ENCODE data around the gene BROX.
"Not testable (repeated sequence)": the region's sequence is repeated elsewhere in the genome, so short reads cannot be mapped to it uniquely, and the experiment has no call there.

BROX gene, protein sequence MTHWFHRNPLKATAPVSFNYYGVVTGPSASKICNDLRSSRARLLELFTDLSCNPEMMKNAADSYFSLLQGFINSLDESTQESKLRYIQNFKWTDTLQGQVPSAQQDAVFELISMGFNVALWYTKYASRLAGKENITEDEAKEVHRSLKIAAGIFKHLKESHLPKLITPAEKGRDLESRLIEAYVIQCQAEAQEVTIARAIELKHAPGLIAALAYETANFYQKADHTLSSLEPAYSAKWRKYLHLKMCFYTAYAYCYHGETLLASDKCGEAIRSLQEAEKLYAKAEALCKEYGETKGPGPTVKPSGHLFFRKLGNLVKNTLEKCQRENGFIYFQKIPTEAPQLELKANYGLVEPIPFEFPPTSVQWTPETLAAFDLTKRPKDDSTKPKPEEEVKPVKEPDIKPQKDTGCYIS

DNA sequence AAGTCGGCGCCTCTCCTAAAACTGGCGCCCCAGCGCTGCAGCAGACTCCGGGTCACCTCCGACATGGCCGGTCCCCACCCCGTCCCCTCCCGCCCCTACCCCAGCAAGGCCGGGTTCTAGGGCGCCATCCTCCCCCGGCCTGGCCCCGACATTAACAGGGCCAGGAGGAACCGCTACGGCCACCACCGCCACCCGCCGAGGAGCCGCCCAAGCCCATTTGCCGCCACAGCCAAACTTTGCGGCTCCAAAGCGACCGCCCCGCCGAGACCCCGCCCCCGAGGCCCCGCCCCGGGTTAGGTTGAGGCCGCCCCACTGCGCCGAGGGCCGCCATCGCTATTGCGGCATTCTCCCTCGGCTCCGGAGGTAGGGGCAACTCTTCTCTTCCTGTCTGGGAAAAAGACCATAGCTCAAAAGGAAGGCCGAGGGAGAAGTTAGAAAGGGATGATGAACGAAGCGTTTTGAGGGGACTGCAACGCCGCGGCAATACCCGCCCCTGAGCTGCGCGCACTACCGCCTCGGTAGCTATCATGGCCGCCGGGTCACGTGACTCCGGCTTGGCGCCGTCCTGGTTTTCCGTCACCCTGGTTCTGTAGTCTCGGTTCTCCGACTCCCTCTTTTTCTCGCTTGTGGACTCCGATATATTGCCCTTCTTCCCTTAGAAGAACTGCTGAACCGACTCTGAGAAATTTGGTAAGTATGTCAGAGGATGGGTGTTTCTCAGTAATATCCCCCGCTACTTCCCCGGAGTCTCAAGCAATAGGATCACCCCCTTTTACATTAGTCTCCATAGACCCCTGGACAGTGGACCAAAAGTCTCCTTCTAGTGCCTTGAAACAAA lies at the start of gene BROX, which contains the start of gene AIDA:
TSS of gene BROX (plus strand) at position 312 of the 838 bp plus-strand sequence. CDS start 3,136 bp downstream, outside the sequence.
TSS of gene AIDA (minus strand) at position 239 of the 838 bp plus-strand sequence. CDS start at position 65, 174 bp downstream.
- peak; percentile 91 to 94 (median 94) for DNase-seq

DNA sequence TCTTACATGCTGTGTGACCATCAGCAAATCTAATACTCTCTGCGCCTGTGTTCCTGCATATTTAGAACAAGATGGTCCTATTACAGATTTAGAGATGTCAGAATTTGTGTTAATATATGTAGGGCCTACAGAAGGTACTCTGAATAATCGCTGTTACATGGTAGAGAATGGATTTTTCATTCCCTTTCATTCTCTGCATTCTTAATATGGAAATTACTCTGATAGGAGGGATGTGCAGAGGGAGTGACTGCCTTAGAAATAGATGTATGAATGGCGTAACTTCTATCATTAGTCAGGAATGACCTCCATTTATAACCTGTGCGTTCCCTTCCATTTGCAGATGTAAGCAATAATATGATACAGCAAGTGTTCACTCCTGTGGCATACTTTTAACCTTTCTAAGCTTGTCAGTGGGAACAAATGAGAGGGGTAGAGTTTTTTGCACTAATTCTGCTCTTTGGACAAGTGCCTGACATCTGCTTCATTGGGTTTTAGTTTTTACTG lies 48.9 kb upstream of the BROX start:
- DNase-seq = no peak

DNA sequence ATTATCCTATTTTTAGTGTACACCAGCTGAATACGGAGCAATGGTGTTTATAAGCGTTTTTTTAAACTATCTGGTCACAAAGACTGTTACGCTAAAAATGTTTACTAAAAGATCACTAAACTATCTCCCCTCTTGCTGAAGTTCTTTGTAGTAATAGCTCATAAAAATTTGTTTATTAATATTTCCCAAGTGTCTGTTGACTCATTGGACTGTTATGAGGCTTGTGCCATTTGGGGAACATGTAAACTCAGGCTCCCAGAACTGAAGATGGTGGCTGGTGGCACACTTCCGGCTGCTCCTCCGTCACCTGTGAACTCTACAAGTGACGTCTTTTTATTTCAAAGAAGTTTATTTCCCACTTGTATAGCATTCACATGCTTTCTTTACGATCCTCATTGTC lies 46.4 kb upstream of the BROX start:
- DNase-seq = no peak

DNA sequence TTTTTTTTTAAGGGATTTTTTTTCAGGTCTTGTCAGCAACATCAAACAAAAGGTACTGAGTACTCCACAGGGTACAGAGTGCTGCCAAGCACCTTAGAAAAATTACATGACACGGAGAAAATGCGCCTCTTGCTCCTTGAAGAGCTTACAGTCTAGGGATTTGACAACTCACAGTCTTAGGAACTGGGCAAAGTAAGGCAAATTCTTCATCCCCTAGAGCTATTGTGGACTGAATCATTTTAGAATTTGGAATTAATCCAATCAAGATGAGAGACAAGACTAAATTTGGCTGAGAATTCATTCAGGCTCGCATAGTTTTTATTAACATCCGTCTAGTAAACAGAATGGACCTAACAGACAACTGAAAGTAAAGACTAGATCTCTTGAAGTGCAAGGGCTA lies 44.2 kb upstream of the BROX start:
- not testable (repeated sequence) for DNase-seq

DNA sequence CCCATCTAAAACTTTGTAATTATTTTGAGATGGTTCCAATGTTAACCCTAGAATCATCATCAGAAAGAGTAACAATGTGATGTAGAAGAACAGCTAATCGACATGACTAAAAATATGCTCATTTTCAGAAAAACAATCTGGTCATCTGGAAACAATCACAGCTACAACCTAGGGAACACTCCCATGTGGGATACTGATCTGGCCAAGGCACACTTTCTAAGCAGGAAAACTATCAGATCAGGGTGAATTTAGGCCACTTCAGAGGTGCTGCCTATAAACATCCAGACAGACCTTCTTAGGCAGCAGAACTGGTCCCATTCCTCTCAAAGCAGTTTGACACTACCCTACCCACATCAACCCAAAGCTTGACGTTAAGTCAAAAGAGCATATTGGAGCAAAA lies 43.3 kb upstream of the BROX start:
- DNase-seq = not testable (repeated sequence)

DNA sequence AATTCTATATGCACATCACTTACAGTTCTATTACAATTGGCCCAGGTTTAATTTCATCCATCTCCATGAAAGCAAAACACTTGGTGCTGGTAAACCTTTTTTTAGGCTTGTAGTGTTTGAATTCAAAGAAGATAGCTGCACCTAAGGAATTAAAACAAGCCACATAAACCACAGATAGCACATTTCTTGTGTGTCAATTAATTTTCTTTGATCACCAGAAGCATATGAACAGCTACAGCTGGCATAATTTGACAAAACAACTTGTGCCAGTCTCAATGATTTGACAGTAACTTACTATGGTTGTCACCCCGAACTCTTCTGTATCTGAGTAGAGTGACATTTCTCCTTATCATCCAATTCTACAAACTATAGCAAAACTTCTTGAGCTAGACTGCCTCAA lies 42.3 kb upstream of the BROX start:
- no peak for DNase-seq

DNA sequence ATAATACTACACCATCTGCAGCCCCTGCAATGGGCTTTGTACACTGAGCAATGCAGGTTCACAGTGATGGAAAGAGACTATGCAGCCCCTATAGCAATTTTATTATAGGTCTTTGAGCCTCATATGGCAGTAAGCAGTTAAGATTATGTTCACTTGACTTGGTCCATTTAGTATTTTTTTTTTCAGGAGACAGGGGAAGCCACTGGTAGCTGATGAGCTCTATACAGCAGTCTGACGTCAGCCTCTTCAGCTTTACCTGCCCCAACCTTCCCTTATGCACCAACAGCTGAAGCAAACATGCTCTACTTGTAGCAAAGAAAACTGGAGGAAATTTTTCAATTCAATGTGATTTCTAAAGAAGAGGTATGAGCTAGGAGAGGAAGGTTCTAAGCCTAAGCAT lies 32.3 kb upstream of the BROX start:
- no peak for DNase-seq

DNA sequence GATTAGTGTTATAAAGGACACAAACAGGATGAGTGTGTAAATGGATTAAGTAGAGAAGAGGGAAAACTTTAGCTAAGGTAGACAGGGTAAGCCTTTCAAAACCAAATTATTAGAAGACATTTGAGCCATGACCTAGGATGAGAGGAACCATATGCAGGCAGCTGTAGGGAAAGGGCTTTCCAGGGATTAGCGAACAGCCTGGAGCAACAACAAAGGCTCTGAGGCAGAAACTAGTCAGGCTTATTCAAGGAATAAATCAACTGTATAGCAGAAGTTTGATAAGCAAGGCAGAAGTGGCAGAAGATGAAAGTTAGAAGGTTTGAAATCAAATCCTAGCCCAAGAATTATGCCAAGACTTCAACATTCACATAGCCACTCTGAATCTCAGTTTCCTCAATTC lies 21.3 kb upstream of the BROX start:
- DNase-seq = no peak

DNA sequence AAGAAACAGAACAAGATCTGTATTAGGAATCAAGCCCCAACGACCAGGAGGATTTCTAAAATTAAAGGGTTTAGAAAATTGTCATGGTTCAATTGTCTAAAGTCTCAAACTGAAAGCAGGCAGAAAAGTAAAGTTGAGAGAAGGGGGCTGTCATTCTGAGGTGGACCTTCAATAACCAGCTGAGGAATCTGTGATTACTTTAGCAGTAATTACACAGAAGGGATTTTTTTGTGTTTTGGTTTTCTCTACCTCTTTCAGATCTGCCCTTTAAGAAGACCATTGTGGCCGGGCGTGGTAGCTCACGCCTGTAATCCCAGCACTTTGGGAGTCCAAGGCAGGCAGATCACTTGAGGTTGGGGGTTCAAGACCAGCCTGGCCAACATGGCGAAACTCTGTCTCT lies 17.4 kb upstream of the BROX start:
- DNase-seq = no peak

DNA sequence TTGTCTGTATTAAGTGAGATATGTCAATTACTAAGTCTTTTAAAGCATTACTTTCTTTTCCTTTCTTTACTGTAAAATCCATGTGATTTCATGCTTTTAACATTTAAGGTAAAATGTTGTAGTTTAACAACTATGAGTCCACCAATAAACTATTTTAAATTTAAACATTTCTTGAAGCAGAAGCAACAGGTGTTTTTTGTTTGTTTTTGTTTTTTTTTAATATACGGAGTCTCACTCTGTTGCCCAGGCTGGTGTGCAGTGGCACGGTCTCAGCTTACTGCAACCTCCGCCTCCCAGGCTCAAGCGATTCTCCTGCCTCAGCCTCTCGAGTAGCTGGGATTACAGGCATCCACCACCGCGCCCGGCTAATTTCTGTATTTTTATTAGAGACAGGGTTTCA lies 15.6 kb upstream of the BROX start:
- no peak for DNase-seq

DNA sequence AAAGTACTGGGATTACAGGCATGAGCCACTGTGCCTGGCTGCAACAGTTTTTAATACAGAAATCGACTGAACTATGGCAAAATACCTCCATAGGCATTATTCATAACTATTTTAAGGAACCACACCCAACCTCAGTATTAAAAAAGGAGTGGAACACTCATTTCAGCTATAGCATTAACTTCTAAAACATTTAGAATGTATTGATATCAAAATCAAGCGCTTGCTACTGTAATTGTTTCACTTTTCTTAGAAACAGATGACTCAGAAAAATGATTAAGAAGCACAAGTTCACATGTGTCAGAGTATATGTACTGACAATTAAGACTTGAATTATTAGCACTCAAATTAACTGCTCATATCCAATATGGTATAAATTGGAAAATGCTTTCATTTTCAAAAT lies 15.2 kb upstream of the BROX start:
- DNase-seq = no peak

DNA sequence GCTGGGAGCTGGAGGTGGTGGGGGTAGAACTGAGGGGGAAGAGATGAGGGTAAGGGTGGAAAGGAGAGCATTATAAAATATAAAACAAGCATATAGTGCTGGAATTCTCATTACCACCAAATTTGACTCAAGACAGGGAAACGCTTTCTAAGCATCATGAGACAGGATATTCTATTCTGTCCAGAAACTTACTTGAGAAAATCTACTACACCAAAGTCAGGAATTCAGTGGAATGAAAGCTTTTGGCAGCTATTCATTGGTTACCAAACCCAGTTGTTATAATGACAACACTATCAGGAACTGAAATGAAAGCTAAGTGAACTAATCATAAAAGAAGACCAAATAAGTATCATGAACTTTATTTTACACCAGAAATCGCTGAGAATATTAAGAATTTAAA lies 14.5 kb upstream of the BROX start:
- DNase-seq = no peak

DNA sequence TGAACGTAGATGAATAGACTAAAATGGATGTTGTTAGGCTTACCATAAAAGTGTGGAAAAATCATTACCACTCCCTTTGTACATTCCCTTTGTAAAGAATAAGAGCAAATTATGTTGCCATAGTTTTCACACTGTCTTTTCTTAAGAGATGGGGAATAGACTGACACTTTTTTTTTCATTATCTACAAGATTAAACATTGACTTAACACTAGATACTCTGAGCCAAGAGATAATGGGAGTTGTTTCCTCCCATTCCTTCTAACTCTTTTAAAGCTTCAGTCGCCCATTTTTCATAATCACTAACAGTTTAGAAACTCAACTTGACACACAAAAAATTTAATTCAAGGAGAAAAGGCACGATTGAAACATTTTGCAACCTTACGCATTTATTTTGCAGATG lies 10.2 kb upstream of the BROX start:
- no peak for DNase-seq

DNA sequence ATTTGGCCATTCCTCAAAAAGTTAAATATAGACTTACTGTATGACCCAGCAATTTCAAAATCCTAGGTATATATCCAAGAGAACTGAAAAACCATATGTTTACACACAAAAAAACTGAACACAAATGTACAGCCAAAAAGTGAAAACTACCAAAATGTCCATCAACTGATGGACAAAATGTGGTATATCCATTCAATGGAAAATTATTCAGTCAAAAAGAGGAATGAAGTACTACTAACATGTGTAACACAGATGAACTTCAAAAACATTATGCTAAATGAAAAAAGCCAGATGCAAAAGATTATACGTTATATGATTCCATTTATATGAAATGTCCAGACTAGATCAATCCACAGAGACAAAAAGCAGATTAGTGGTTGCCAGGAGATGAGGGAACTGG lies 8.1 kb upstream of the BROX start:
- no peak for DNase-seq

DNA sequence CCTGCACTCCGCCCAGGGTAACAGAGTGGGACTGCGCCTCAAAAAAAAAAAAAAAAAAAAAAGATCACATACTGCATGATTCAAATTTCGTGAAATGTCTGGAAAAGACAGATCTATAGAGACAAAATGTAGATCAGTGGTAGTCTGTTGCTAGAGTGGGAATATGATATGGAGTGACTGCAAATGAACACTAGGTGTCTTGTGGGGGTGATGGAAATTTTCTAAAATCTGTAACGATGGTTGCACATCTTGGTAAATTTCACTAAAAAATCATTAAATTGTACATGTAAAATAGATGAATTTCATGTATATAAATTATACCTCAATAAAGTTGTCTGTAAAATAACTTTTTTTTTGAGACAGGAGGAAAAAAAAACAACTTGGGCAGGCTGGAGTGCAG lies 5.5 kb upstream of the BROX start:
- DNase-seq = no peak

DNA sequence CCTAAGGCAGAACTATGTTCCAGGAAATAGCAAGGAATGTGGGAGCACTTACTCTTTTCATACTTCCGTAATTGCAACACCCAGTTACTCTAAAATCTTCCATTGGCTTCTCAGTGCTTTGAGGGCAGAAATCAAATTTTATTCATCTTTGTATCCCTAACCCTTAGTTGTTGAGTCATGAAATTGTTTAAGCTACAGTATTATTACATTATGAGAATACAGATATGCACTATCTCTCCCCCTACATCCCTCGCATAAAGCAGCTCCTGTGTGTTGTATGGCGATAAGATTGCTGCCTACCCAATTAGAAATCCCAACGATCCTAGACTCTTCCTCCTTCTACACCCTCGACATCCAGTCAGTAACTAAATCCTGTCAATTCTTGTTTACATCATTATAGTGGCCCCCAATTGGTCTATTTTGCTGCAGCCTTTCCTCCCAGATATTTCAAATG lies 2.6 kb upstream of the BROX start:
- DNase-seq = no peak

DNA sequence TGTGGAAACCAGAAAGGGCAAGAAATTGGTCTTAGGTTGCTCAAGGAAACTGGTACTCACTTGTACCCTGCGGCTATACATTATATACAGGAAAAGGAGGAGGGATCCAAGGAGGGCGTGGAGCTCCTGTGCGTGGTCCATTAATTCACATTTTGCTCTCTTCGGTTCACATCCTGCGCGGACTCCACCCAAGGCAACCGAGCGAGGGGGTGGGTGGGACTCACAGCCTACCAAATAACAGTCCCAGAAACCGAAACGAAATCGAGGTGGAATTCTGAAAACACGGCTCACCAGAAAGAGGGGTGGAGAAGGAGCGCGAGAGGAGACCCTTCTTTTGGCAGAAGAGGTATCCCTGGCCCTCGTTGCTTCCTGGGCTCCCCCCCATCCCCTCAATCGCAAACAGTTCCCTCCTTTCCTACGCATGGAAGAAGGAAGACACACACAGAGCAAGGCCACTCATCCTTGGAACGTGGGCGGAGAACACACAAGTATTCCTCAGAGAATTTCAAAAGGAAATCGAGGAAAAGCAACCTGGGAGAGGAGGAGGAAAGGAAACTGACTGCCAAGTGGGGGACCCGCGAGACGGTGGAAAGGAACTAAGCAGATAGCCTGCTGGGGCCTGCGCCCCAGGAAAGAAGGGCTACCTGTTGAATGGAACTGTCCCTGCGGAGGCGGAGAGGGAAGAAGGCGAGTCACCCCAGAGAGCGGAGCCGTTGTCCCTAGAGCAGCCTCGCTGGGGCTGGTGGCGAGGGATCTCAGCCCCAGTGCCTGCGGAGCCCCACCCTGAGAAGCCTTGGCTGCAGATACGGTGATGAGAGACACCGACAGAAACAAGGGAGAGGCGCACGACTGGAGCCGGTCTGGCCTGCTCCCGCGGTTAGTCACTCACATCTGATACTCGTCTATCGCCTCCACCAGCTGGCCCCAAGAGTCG lies 778 bp upstream of the BROX start:
- DNase-seq = peak; percentile 12 to 24 (median 18)

DNA sequence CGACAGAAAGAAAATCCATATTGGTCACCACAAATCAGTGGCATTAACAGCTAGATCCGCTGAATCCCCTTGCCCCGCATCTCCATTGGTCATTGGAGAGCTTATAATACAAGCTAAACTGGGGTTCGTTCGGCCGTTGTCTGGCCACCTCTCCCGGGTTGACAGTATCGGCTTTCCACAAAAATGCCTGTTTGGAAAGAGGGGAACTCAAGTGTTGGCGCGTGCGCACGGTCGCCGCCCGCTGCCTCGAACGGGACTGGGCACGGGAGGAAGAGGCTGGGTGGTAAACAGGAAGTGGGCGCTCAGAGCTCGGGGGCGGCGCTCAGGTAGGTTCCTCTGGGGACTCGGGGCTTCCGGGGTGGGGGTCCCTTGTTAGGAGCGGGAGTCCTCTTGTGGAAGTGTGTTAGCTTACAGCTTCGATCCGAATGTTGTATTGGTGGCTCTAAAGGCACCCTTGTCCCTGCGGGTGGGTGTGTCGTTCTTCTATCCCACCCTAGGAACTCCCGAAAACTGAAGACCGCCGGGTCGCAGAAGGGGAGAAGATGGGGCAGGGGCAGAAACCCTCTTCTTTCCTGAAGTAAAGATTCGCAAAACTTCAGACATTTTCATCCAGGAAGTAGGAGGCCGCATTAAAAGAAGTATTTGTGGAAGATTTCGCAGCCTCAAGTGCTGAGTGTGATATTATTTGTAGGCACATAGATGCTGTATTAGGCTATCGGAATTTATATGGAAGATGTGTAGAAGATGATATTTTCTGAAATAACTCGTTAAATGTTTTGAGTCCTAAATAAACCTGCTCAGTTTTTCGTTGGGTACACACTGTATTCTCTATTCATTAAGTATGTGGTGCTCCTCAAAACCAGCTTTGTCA lies 962 bp downstream of the BROX start:
- peak; percentile 68 to 90 (median 77) for DNase-seq

DNA sequence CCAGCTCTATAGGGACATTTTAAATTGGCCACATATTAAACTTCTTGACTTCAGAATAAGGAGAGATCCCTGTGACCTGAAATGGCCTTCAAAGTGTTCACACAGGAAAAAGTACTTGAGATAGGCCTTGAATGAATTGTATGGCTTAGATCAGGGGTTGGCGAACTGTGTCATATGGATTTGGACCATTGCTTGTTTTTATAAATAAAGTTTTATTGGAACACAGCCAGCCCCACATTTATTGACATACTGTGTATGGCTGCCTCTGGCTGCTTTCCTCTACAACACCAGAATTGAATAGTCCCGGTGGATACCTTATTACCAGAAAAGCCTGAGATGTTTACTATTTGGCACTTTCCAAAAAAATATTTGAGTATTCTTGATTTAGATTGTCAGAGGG lies 4.0 kb downstream of the BROX start:
- DNase-seq = no peak

DNA sequence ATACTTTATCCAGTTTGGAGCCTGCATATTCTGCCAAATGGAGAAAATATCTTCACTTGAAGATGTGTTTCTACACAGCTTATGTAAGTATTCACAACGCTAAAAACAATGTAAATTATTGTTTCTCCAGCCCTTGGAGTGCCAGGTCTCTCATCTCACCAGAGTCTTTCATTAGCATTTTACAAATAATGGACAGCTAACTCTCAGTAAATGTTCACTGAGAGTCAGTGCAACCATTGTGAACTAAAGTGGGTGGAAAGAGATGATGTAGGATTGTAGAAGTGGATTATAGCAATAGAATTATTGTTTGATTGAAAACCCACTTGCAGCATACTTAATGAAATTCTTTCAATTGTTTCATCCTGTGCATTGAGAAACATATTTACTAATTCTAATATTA lies 16.4 kb downstream of the BROX start:
- no peak for DNase-seq

DNA sequence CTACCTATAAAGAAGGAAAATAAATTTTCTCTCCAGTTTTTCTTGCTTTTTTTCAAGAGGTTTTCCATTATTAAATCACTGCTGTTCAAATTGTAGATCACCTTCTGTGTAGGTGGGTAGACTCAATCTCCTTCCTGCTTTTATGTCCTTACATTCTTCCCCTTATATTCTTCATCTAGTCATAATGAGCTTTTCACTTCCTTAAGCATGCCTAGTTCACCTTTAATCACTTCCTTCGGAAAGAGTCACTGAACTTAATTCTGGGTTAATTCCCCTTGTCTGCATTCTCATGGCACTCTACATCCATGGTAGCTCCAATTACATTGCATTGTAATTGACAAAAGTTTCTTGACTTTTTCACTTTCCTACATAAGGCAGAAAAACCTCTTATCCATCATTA lies 18.5 kb downstream of the BROX start:
- no peak for DNase-seq

Measured in activated CD4-positive, CD25-positive, alpha-beta regulatory T cell (primary cell).